Fibroblast of peridontal ligament (primary cell): ENCODE results near the gene MRPS23.

Source experiments
- DNase-seq: peaks from one replicate; pipeline ENCODE4 v3.0.0-alpha.2; 2010; ENCODE audit errors: extremely low read depth

Gene MRPS23

DNA sequence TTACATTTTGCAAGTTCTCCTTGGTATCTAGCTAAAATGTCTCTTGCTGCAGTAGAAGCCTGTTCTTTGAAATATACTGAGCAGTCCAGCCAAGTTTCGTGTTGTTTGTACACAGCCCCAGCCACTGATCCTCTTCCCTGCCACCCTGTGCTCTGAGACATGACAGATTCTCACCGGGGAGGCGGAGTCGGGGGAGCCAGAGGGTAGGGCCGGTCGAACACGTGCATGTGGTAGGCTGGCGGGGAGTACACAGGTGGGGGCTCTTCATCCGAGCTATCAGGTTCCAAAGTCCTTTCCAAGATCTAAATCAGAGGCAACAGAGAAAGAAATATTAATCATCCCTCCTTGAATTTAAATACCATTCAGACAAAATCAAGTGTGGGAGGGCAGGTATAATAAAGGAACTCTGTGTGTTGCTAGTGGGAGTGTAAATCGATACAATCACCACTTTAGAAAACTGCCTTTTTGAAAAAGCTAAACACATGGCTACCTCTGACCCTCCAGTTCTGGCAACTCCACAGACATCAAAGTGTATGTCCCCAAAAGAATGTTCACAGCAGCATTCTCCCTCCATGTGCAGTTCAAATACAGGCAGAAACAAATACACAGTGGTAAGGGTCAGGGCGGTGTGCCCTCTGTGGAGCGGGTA is 29.7 kb upstream of the MRPS23 start:
- DNase-seq, result no peak

GRCh38 chr17:57877803-57878377 is 28.0 kb upstream of the MRPS23 start:
- DNase-seq, result no peak

DNA sequence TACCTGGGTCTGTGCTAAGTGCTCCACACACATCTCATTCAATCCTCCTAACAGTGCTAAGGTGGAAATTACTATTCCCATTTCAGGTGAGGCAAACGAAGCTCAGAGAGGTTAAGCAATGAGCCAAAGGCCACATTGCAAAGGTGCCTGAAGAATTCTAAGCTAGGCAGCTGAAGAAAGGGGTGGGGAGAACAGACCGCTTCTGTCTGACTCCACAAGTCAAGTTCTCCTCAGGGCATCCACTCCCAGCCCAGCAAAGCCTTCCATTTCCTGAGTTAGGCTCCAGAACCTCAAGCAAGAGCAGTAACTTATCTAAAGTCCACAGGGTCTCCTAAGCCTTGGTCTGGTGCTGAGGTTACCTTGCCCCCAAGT is 27.0 kb upstream of the MRPS23 start:
- no peak for DNase-seq

- DNase-seq, result no peak
Observed at GRCh38 chr17:57876023-57876865, 26.4 kb upstream of the MRPS23 start.

GRCh38 chr17:57875290-57876022 is 25.6 kb upstream of the MRPS23 start:
- DNase-seq, result peak; percentile 99

- peak; percentile 95 for DNase-seq
Observed at GRCh38 chr17:57874434-57875289, 24.8 kb upstream of the MRPS23 start.

DNA sequence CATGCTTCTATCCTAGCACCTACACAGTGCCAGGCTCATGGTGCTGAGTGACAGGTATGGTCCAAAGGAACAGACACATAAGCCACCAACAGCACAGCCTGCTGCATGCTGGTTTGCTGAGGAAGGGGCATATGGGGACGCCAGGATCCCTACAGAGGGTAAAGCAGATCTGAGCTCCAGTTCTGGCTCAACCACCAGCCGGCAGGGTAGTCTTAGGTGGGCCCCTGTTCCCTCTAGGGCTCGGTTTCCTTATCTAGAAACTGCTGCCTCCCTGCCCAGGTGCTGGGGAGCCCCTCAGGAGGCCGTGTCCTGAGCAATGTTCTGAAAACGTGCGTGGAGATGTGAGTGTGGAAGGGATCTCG is 24.2 kb upstream of the MRPS23 start:
- no peak for DNase-seq

- no peak for DNase-seq
Observed at GRCh38 chr17:57873261-57874057, 23.6 kb upstream of the MRPS23 start.

DNA sequence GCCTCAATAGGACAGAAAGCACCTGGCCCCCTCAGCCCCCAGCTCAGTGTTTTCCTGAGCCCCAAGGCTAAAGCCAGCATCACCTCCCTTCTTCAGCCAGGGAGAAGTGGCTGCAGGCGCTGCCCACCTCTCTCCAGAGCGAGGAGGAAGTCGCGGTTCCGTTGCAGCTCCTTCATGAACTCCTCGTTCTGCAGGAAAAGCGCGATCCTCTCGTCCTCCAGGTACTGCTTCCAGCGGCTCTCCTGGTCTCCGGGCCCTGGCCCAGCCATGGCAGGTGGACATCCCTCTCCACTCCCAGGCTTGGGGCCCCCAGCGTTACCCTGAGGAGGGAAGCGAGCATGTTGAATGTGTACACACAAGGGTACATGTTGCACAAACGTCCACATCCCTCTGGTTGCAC is 22.7 kb upstream of the MRPS23 start:
- DNase-seq, result no peak

- DNase-seq, result no peak
Observed at GRCh38 chr17:57871863-57872262, 22.0 kb upstream of the MRPS23 start.

DNA sequence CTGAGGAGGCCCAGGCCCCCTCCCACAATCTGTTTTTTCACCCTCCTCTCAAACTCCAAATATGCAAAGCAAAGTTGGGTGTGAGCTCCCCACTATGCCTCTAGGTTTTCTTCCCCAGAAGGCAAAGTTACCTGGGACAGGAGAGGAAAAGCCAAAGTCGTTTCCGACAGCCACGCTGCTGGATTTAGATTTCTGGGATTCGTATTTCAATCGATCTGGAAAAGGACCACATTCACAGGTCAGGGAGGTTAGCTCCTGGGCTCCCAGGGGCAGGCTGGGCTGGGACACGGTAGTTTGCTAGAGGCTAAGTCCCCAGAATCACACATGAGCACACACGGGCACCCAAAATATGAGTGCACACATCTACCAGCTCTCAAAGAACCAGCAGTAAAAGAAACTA is 21.3 kb upstream of the MRPS23 start:
- DNase-seq, result no peak

- DNase-seq, result peak; percentile 43
Observed at GRCh38 chr17:57870283-57870635, 20.4 kb upstream of the MRPS23 start.

GRCh38 chr17:57869617-57870282 is 19.9 kb upstream of the MRPS23 start:
- DNase-seq, result peak; percentile 91

DNA sequence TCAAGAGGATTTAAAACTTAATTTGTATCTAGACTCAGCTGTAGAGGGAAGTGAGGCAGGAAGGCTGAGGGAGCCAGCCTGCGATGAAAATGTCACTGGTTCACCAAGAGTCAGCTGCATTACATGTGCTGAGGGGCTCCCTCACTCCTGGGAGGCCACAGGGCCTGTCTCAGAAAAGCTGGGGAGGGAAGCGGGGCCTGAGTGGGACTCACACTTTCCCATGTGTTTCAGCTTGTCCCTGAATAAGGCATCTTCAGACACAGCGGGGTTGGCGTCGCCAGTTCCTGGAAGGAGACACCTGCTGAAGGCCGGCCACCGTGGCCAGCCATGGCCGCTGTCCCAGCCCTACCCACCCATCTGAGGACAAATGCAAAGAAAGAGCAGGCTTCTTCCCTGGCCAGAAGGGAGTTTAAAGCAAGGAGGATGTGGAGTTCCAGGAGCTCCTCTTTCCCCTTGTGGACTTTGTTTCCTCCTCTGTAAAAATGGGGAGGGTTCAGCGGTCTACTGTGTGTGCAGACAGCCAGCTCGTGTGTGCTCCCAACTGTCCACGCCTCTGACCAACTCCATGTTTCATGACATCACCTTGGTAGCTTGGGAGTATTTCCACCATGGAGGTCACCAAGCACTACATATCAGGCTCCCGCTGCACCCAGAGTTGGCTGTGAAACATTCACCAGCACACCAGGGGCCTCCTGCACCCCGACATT is 19.2 kb upstream of the MRPS23 start:
- DNase-seq, result no peak

DNA sequence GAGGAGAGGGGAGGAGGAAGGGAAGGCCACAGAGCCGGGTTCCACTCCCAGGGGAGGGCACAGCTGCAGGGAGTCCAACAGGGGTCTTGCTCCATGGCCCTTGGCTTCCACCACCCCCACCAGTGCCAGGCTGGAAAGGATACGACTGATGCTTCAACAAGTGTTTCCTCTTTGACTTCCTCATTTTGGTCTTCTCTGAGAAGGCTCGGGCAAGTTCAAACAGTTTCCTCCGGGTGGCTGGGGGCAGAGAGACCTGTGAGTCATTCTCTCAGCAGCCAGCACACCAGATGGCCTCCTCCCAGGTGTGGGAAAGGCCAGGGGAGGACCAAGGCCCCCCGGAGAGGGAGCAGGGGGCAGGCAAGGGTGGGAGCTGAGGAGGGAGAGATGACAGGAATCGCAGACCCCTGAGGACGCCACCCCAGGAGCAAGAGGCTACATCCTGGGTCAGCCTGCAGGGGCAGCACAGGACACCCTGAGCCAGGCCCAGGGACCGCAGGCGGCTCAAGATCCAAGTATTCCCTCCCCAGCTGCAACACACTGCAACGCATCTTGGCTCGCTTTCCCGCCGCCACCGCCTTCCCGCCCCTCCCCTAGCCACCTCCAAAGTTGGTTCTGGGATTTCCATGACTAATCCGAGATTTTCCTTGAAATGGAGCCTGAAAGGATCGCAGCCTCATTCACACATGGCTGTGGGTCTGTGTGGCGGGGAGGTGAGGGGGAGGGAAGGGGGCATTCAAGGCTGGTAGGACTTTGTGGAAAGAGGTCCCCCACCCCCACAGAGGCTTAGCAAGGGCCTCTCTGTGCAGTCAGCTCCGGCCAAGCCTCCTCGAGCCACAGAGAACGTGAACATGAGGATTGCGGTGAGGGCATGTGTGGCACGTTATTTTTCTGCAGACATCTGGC is 18.4 kb upstream of the MRPS23 start:
- DNase-seq, result peak; percentile 87

GRCh38 chr17:57867126-57867525 is 17.3 kb upstream of the MRPS23 start:
- no peak for DNase-seq

GRCh38 chr17:57866723-57867122 is 16.9 kb upstream of the MRPS23 start:
- DNase-seq, result no peak

DNA sequence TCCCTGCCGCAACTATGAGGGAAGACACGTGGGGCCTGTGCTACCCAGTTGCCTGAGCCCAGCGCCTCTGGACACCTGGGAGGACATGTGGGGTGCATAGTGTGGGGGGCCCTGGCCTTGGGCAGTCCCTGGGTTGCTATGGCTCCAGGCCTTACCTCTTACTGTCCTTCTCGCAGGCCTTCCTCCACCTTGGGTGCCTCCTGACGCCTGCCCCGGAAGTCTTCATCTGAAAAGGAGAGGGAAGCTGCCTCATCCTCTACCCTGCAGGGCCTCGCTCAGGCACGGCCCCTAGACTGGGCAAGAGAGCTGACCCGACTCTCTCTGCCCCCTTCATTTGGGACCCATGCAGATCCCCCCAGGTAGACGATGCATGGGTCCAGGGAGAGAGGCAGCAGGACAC is 16.5 kb upstream of the MRPS23 start:
- no peak for DNase-seq

DNA sequence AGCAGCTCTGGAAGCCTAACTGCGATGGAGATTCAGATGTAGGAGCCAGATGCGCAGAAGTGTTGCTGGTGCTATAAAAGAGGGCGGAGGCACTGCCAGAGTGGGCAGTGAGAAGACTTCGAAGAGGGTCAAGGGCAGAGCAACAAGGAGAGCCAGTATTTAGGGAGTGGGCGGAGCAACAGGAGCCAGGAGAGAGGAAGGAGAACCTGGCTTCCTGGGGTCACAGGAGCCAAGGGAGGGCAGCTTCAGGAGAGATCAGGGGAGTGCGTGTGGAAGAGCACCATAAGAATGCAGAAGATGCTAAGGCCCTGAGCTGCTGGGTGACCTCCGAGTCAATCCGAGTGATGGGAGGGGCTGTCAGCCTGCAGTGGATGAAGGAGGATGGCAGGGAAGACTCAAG is 14.4 kb upstream of the MRPS23 start:
- no peak for DNase-seq
